Activated CD8-positive, alpha-beta memory T cell treated with anti-CD3 and anti-CD28 coated beads, Interleukin-2, amount 50 U/mL, for 48 hours (primary cell): ENCODE data around the gene CTAG2.
"Not testable (repeated sequence)": the region's sequence is repeated elsewhere in the genome, so short reads cannot be mapped to it uniquely, and the experiment has no call there.

Experiments used
- DNase-seq: peaks from one replicate; pipeline ENCODE4 v3.0.0-alpha.2; 2020

CTAG2 gene

DNA sequence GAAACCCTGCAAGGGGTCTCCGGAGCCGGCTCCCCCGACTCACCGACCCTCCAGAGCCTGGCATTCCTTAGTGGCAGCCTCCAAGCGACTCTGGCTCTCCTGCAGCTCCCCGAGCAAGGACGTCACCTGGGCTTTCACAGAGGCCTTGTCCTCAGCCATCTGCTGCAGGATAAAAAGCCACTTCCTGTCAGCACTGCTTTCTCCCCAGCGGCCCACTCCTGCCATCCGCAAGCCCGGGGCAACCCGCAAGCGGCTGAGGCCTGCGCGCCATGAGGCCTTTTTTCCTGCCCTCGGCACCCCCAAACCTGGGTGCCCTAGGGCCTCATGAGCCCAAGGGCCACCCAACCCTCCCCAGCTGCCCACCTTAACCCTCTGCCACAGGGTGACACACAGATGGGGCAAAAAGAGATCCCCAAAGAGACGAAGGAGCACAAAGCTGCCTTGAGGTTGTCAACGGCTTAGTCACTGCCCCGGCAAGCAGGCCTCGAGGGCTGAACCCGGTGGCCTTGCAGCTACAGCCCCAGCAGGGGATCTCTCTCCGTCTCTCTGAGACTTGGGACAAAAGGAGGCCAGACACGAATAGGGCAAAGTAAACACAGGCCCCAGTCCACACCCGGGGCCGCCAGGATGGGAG lies 7.5 kb downstream of the CTAG2 start:
- not testable (repeated sequence) for DNase-seq

DNA sequence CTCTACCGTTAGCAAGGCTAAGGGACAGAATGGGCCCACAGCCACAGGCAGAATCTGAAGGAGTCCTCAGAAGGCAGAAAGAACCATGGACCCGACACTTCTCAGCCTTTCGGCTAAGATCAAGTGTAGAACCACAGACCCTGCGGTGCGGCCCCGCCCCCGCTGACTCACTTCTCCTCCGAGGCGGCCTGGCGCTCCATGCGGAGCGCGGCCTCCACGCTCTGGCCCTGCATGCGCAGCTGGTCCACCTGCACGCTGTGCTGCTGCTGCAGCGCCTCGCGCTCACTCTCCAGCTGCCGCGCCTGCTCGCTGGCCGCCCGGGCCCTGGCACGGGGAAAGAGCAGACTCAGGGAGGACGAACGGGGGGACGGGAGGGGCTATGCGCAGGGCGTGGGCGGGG lies 9.7 kb downstream of the CTAG2 start:
- not testable (repeated sequence) for DNase-seq

DNA sequence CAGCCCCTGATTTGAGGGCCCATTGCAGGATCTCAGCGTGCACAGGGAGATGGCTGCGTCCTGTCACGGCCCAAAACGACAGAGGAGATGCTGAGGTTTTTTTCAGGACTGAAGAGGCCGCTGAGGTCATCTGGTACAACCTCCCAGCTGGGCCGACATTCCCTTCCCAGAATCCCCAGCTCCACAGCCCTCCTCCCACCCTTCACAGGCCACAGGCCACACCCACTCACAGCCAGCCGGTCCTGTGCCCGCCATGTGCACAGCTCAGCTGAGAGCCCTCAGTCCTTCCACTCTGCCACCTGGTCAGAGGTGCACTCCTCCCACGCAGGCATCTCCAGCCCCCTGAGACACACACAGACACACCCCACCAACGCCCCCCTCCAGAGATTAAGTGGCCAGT lies 11.6 kb downstream of the CTAG2 start:
- not testable (repeated sequence) for DNase-seq

DNA sequence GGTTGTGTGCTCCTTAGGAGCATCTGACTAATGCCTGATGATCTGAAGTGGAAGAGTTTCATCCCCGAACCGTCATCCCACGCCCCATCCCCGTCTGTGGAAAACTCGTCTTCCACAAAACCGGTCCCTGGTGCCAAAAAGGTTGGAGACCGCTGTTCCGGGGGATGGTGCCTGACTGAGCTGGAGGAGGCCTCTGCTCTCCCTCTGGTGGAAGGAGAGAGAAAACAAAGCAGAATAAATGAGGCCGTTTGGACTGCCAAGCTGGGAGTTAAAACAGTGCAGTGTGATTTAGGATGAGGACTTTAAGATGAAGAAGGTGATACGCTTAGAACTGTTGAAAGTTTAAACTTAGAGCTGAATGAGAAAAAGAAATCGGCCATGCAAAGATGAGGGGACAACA lies 19.7 kb downstream of the CTAG2 start:
- DNase-seq, result not testable (repeated sequence)

DNA sequence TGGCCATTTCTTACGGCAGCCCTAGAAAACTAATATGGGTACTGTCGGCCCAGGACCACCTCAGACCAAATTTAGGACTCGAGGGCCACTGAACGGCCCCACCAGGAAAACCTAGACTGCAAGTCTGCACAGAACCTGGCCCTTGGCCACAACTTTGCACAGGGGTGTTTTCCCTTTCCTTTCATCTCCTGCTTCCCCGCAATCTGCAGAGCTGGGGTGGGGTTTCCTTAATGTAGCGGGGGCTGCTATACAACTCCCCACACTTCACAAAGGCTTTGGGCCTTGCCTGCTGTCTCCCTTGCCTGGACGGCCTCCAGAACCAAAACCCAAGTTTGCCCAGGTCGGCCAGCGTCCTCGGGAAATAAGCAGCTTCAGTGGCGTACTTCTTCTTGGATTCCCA lies 22.4 kb downstream of the CTAG2 start:
- DNase-seq, result not testable (repeated sequence)

DNA sequence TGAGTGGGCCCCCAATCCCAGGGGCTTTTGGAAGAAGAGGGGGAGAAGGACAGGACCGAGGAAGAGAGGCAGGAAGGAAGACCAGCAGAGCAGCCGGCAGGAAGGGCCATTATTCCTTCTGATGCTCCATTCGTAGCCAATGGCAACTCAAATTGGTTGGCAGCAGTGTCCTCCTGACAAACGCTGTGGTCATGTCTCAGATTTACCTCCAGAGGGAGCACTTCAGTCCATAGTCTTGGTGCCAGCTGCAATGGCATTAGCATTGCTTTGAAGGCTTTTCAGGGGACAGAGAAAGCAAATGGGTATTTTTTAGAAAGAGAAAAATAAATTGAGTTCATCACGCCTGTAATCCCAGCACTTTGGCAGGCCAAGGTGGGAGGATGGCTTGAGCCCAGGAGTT lies 24.4 kb downstream of the CTAG2 start:
- DNase-seq, result not testable (repeated sequence)

DNA sequence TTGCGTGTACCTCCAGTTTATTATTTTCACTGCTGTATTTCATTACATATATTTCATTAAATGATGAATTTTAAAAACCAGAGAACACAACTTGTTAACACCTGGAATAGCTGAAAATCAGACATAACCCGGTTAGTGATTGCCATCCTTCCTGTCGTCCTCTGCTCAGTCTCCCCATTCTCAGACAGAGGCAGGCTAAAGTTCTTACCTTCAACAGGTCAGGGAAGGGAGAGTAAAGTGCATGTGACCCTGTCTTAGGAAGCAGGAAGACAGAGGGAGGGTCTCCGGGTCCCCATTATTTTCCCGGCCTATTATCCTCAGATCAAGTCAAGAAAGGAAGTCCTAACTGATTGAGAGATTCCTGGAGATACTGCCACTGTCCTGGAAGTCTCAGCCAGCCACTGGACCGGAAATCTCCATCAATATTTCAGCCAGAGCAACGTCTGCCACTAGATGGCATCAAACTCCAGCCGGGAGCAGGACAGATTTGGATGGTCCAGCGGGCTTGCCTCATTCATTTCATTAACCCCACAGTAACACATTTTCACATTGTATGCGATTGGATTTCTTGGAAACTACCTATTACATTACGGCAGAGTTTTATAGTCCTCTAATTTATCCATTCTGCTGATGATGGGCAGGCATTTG lies 32.5 kb downstream of the CTAG2 start:
- not testable (repeated sequence) for DNase-seq

DNA sequence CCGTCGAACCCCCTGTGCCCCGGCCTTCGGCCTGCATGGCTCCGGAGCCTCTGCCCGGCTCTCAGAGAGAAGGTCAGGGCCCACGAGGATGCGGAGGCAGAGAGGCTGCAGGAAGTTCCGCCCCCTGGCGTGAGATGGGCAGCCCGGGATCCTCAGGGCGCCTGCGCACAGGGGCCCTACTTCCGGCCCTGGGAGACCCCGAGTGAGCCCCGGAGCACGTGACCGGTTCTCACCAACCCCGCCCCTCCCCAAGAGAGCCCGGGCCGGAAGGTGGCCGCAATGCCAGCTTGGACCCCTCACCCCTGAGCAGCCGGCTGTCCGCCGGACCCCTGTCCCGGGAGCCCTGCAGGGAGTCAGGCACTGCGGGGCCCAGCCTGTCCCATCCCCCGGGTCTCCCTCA lies 34.2 kb downstream of the CTAG2 start, which contains the start of gene CTAG1B:
CTAG1B (minus strand) TSS at position 101 of the 400 bp plus-strand sequence; CDS start at position 37, 64 bp downstream.
- DNase-seq, result not testable (repeated sequence)

DNA sequence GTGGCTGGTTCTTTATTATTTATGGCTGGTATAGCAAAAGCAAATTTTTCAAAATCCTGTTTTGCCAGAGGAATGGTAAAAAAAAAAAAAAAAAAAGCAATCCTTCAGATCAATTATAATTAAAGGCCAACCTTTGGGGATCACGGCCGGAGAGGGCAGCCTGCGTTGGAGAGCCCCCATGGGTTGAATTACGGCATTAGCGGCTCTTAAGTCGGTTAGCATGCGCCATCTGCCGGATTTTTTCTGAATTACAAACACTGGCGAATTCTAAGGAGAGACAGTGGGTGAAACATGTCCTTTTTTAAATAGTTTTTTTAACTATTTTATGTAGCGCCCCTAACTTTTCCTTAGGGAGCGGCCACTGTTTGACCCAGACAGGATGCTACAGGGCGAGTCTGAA lies 39.8 kb downstream of the CTAG2 start:
- not testable (repeated sequence) for DNase-seq

DNA sequence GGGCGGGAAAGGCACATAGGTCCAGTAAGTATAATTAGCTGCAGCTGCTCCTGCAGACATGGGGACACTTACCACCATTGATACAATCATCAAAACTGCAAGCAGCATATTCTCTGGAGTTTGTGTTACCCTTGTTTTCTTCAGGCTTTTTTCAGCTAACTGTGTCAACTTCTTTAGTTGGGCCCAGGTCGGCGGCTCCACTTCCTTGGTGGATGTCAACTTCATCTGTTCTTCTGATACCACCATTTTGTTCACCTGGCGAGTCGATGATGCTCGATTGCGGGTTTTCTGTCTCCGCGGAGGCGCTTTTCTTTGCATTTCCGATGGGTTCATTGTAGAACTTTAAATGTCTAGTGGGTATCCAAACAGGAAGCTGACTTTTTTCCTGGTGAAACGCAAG lies 42.2 kb downstream of the CTAG2 start:
- DNase-seq, result not testable (repeated sequence)

DNA sequence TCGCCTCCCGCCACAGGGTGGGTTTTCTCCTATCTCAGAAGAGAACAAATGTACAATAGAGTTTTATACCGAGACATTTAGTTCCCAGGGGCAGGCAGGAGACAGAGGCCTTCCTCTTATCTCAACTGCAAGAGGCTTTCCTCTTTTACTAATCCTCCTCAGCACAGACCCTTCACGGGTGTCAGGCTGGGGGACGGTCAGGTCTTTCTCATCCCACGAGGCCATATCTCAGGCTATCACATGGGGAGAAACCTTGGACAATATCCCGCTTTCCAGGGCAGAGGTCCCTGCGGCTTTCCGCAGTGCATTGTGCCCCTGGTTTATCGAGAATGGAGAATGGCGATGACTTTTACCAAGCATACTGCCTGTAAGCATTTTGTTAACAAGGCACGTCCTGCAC lies 44.6 kb downstream of the CTAG2 start:
- not testable (repeated sequence) for DNase-seq

DNA sequence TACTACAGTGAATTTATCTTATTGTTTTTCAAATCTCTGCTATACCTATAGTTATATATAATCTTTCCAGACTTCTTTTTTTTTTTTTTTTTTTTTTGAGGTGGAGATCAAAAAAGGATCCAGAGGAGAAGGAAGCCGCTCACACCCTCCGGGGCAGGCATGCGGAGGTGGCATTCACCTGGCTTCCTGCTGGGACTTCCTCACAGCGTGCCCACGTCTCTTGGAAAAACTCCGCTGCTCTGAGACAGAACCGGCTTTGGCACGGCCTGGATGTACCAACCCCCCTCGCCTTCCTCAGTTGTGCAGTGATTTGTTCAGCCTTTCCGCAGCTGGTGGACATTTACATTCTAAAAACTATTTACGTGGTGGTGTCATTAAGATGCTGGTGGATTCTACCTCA lies 45.4 kb downstream of the CTAG2 start:
- not testable (repeated sequence) for DNase-seq

DNA sequence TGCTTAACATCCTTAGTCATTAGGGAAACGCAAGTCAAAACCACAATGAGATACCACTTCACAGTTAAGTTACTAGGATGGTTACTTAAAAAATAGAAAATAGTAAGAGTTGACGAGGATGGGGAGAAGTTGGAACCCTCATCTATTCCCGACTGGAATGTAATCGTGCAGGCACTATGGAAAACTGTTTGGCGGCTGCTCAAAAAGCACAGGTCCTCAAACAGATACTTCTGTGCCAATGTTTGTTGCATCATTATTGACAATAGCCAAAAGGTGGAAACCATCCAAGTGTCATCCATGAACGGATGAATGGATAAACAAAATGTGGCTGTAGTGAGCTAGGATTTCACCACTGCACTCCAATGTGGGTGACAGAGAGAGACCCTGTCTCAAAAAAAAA lies 46.0 kb downstream of the CTAG2 start:
- no peak for DNase-seq

DNA sequence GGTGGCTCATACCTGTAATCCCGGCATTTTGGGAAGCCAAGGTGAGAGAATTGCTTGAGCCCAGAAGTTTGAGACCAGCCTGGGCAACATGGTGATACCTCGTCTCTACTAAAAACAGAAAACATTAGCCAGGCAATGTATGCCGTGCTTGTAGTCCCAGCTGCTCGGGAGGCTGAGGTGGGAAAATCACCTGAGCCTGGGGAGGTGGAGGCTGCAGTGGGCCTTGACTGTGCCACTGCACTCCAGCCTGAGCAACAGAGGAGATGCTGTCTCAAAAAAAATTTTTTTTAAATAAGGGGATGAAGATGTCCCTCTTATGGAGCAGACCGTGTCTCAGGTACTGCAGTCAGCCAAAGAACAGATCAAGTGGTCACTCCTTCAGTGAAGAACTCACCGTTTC lies 47.8 kb downstream of the CTAG2 start:
- DNase-seq, result no peak

DNA sequence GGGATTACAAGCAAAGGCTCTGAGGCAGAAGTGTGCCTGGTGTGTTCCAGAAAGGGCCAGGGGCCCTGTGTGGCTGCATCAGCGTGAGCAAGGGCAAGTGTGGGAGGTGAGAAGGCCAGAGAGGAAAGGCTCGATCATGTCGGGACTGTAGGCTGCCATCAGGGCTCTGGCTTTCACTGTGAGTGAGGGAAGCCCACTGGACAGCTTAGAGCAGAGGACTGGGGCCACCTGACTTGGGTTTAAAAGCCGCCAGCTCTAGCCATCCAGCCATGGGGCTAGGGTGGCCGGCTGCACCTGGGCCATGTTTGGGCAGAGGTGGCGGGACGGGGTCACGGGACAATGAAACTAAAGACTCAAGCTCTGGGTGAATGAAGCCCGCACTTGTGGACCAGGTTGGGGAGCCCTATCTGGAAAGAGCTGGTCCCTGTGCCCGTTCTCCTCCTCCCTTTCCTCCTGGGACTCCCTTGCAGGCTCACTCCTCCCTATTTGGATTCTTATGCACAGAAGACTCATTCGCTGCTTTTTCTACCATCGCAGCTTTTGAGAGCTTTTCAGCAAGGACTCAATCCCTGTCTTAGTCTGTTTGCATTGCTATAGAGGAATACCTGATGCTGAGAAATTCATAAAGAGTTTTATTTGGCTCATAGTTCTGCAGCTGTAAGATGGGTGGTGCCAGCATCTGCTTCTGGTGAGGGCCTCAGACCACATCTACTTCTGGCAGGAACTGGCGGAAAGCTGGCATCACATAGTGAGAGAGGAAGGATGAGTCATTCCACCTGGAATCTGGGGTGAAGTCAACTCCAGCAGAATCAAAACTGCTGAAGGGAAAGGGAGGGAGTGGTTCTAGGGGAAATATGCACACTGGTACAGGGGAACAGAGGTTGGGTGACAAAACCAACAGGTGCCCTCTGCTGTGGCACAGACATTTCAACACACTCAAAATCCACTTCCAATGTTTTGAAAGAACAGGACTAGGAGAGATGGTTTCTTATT lies 49.6 kb downstream of the CTAG2 start:
- no peak for DNase-seq

DNA sequence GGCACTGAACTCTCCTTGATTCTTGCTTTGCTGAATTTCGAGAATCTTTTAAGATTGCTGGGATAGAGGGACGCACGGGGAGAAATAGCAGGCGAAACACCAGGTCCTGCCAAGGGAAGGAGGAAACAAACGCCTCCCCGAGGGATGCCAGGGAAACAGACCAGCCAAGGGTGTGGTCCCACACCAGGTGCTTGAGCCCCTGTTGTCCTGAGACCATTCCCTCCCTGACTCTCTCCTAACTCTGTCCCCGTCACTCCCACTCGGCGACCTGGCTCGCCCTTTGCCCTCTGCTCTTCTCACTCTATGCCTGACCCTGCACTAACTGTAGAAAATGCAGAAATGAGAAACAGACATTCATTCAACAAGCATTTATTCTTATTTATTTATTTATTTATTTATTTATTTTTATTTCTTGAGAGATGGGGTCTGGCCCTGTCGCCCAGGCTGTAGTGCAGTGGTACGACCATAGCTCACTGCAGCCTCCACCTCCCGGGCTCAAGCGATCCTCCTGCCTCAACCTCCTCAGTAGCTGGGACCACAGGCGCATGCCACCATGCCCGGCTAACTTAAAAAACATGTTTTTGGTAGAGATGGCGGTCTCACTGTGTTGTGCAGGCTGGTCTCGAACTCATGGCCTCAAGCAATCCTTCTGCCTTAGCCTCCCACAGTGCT lies 50.5 kb downstream of the CTAG2 start:
- DNase-seq, result no peak

DNA sequence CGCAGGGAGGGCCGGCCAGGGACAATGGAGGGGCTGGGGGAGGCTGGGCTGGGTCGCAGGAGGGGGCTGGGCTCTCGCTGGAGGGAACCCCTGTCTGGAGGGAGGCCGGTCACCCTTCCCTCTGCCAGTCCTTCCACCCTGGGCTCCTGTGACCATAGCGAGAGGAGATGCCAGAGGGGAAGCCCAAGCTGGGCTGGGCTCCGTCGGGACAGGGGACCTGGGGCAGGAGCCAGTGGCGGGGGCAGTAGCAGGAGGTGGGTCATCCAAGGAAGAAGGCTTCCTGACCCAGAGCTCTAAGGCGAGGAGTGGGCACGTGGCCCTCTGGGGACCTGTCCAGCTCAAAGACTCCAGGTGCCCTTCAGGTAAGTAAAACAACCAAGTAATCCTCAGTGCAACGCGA lies 51.2 kb downstream of the CTAG2 start:
- DNase-seq, result no peak
